HEK293 (cell line): Measurements from ENCODE around the gene TNXB.
"Not testable (repeated sequence)": the region's sequence is repeated elsewhere in the genome, so short reads cannot be mapped to it uniquely, and the experiment has no call there.

Source experiments
- CTCF ChIA-PET: fragments of 350-600 bp; formaldehyde crosslinking; extraction: SDS; loops from one replicate; lab custom pipeline; 2021; ENCODE audit warnings: antibody characterized with exemption; lab: Yijun Ruan, JAX
- POLR2A ChIA-PET: fragments of 300-600 bp; formaldehyde crosslinking; extraction: SDS; loops from one replicate; lab custom pipeline; 2020; ENCODE audit warnings: antibody characterized with exemption, inconsistent platforms; lab: Yijun Ruan, JAX
- H3K27ac ChIP-seq: fragments of 200-500 bp; sonication (Bioruptor generic); 2 replicates; pipeline ENCODE4 v1.5.1; 2014; ENCODE audit warnings: low read depth, low read length, control low read depth, inconsistent platforms; ENCODE audit errors: extremely low read depth
- H3K36me3 ChIP-seq, 2 experiments: fragments of 200-500 bp in 1 of 2; sonication (Bioruptor generic) in 1 of 2; 1 replicate in 1 of 2; 2 replicates in 1 of 2; pipeline ENCODE4 v1.5.1; 2014 to 2017; ENCODE audit warnings: inconsistent platforms in 2 of 2, low read length in 2 of 2; ENCODE audit not compliant: control insufficient read depth in 2 of 2, insufficient read depth in 1 of 2
- H3K4me1 ChIP-seq: fragments of 200-500 bp; sonication (Bioruptor generic); 2 replicates; pipeline ENCODE4 v1.5.1; 2014; ENCODE audit warnings: mild to moderate bottlenecking, low read length, inconsistent platforms; ENCODE audit not compliant: control insufficient read depth, insufficient read depth
- H3K4me3 ChIP-seq: 2 replicates; pipeline ENCODE4 v1.5.1; 2011; ENCODE audit warnings: low read depth, mild to moderate bottlenecking, control low read depth, low read length, moderate library complexity
- H3K9me3 ChIP-seq: fragments of 200-500 bp; sonication (Bioruptor generic); 2 replicates; pipeline ENCODE4 v1.5.1; 2014; ENCODE audit warnings: low read depth, low read length, inconsistent platforms; ENCODE audit not compliant: control insufficient read depth, insufficient read depth
- CTCF ChIP-seq: fragments of 450-650 bp; formaldehyde crosslinking; IDR thresholded peaks from 2 replicates; pipeline ENCODE4 v1.5.1; 2016; ENCODE audit warnings: missing biosample characterization, missing genetic modification characterization
- GLI4 ChIP-seq: fragments of 450-650 bp; formaldehyde crosslinking; IDR thresholded peaks from 2 replicates; pipeline ENCODE4 v1.5.1; 2016; ENCODE audit warnings: missing biosample characterization, missing genetic modification characterization
- KLF1 ChIP-seq: fragments of 450-650 bp; formaldehyde crosslinking; IDR thresholded peaks from 2 replicates; pipeline ENCODE4 v1.5.1; 2016; ENCODE audit warnings: missing biosample characterization, missing genetic modification characterization
- KLF10 ChIP-seq: fragments of 450-650 bp; IDR thresholded peaks from 2 replicates; pipeline ENCODE4 v1.5.1; 2018; ENCODE audit warnings: missing biosample characterization, mild to moderate bottlenecking, missing genetic modification characterization
- PRDM1 ChIP-seq: fragments of 450-650 bp; formaldehyde crosslinking; IDR thresholded peaks from 2 replicates; pipeline ENCODE4; 2016; ENCODE audit warnings: missing biosample characterization, missing genetic modification characterization
- SCRT2 ChIP-seq: fragments of 450-650 bp; formaldehyde crosslinking; IDR thresholded peaks from 2 replicates; pipeline ENCODE4 v1.5.1; 2016; ENCODE audit warnings: missing biosample characterization, missing genetic modification characterization
- ZFHX2 ChIP-seq: fragments of 450-650 bp; formaldehyde crosslinking; conservative IDR thresholded peaks from 2 replicates; pipeline ENCODE4 v1.5.1; 2016; ENCODE audit warnings: missing biosample characterization, missing genetic modification characterization
- ZFP37 ChIP-seq: fragments of 450-650 bp; formaldehyde crosslinking; IDR thresholded peaks from 2 replicates; pipeline ENCODE4 v1.5.1; 2016; ENCODE audit warnings: missing biosample characterization, missing genetic modification characterization
- TF ChIP-seq, protein P1 (sequence below): fragments of 450-650 bp; formaldehyde crosslinking; IDR thresholded peaks from 2 replicates; pipeline ENCODE4 v1.5.1; 2016; ENCODE audit warnings: missing biosample characterization, missing genetic modification characterization
- TF ChIP-seq, protein P2 (sequence below): IDR thresholded peaks from 2 replicates; pipeline ENCODE4 v1.6.1; 2011; ENCODE audit warnings: mild to moderate bottlenecking, low read depth, low read length, borderline replicate concordance
- TF ChIP-seq, protein P3 (sequence below): fragments of 450-650 bp; formaldehyde crosslinking; IDR thresholded peaks from 2 replicates; pipeline ENCODE4 v1.5.1; 2016; ENCODE audit warnings: missing biosample characterization, missing genetic modification characterization

TNXB gene

GRCh38 chr6:32050562-32050961 is 58.6 kb downstream of the TNXB start:
- Histone ChIP-seq H3K4me1 (no peaks in the 10 kb centered on the region), H3K27ac (no peak overlapping the region), H3K36me3 (no peaks in the 10 kb centered on the region), H3K4me3 (no peak overlapping the region), H3K9me3 (no peaks in the 10 kb centered on the region)
- POLR2A ChIA-PET, result interaction anchor here (0.6 kb wide), 1 partner anchor 373 kb away, joined by 3 read pairs; no protein-coding TSS in a partner anchor
- TF ChIP-seq, protein P1, sequence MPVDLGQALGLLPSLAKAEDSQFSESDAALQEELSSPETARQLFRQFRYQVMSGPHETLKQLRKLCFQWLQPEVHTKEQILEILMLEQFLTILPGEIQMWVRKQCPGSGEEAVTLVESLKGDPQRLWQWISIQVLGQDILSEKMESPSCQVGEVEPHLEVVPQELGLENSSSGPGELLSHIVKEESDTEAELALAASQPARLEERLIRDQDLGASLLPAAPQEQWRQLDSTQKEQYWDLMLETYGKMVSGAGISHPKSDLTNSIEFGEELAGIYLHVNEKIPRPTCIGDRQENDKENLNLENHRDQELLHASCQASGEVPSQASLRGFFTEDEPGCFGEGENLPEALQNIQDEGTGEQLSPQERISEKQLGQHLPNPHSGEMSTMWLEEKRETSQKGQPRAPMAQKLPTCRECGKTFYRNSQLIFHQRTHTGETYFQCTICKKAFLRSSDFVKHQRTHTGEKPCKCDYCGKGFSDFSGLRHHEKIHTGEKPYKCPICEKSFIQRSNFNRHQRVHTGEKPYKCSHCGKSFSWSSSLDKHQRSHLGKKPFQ, result no peak
- no peak for TF ChIP-seq PRDM1
- TF ChIP-seq, protein P2, sequence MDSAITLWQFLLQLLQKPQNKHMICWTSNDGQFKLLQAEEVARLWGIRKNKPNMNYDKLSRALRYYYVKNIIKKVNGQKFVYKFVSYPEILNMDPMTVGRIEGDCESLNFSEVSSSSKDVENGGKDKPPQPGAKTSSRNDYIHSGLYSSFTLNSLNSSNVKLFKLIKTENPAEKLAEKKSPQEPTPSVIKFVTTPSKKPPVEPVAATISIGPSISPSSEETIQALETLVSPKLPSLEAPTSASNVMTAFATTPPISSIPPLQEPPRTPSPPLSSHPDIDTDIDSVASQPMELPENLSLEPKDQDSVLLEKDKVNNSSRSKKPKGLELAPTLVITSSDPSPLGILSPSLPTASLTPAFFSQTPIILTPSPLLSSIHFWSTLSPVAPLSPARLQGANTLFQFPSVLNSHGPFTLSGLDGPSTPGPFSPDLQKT, result no peak
- no peak for TF ChIP-seq KLF10 (tag by site-specific recombination)
- TF ChIP-seq ZFP37, result no peak
- TF ChIP-seq, protein P3, sequence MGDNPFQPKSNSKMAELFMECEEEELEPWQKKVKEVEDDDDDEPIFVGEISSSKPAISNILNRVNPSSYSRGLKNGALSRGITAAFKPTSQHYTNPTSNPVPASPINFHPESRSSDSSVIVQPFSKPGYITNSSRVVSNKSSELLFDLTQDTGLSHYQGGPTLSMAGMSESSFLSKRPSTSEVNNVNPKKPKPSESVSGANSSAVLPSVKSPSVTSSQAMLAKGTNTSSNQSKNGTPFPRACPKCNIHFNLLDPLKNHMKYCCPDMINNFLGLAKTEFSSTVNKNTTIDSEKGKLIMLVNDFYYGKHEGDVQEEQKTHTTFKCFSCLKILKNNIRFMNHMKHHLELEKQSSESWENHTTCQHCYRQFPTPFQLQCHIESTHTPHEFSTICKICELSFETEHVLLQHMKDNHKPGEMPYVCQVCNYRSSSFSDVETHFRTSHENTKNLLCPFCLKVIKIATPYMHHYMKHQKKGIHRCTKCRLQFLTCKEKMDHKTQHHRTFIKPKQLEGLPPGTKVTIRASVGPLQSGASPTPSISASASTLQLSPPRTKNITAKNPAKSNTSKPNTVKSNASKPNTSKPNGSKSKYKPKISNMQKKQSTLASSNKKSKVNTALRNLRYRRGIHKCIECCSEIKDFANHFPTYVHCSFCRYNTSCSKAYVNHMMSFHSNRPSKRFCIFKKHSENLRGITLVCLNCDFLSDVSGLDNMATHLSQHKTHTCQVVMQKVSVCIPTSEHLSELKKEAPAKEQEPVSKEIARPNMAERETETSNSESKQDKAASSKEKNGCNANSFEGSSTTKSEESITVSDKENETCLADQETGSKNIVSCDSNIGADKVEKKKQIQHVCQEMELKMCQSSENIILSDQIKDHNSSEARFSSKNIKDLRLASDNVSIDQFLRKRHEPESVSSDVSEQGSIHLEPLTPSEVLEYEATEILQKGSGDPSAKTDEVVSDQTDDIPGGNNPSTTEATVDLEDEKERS (tag by site-specific recombination), result no peak
- TF ChIP-seq SCRT2 (tag by site-specific recombination), result no peak
- no peak for TF ChIP-seq ZFHX2 (tag by site-specific recombination)
- no peak for TF ChIP-seq CTCF (tag by site-specific recombination)
- TF ChIP-seq GLI4 (tag by site-specific recombination), result no peak
- TF ChIP-seq KLF1 (tag by site-specific recombination), result no peak
- CTCF ChIA-PET, result interaction anchor here (0.6 to 1.5 kb wide), 6 partner anchors 10 to 709 kb away, joined by 3 to 4 read pairs (median 4); no protein-coding TSS in a partner anchor

- H3K9me3 ChIP-seq, H3K36me3 ChIP-seq, H3K4me1 ChIP-seq, H3K27ac ChIP-seq, H3K4me3 ChIP-seq, POLR2A ChIA-PET: not testable (repeated sequence)
- CTCF ChIA-PET, result interaction anchor here (0.6 to 3.1 kb wide), 2 partner anchors 46 to 363 kb away, joined by 3 to 16 read pairs; no protein-coding TSS in a partner anchor
These were observed 59.4 kb downstream of the TNXB start for GRCh38 chr6:32049736-32050135.

- H3K36me3 ChIP-seq, H3K27ac ChIP-seq, H3K4me3 ChIP-seq, H3K9me3 ChIP-seq, POLR2A ChIA-PET, H3K4me1 ChIP-seq: not testable (repeated sequence)
- CTCF ChIA-PET, result interaction anchor here (0.7 to 3.1 kb wide), 9 partner anchors 14 to 71 kb away, joined by 3 to 32 read pairs (median 13); no protein-coding TSS in a partner anchor
These were observed 60.0 kb downstream of the TNXB start for GRCh38 chr6:32049149-32049548.
